ENCODE data around the gene AGXT2.

The AGXT2 gene

DNA sequence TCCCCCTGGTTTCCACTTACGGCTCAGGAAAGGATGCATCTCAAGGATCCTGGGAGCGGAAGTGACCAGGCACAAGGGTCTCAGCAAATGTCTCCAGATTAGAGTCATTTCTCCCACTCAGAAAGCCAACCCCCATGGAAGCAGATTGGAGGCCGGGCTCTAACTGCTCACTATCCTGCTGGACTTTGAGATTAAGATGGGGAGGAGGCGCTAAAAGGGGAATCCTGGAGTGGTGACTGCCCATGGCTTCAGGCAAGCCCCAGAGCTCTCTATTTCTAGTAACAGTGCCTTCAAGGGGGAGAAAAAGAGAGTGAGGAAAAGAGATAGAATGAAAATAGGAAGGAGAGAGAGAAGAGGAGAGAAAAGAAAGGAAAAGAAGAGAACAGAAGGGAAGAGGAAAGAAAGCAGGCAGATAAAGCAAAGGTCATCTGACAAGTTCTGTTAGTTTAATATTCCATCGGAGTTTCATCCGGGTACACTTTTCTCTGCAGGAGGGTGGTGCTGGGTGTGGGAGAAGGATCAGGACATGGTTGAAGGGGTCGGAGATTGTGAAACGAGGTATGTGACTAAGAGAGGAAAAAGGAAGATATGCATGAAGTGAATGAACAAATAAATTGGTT lies at the start of gene AGXT2:
AGXT2 (minus strand) TSS at position 165 of the 620 bp plus-strand sequence; CDS start at position 108, 57 bp downstream.
- DNase-seq (ENCODE audit: low spot score), result no peak

- DNase-seq (ENCODE audit: low spot score), result no peak
Observed at GRCh38 chr5:35096932-35097331, 49.2 kb upstream of the AGXT2 start.

GRCh38 chr5:35096216-35096615 lies 48.5 kb upstream of the AGXT2 start:
- no peak for DNase-seq (ENCODE audit: low spot score)

- DNase-seq (ENCODE audit: low spot score), result no peak
Observed at GRCh38 chr5:35095366-35095765, 47.6 kb upstream of the AGXT2 start.

DNA sequence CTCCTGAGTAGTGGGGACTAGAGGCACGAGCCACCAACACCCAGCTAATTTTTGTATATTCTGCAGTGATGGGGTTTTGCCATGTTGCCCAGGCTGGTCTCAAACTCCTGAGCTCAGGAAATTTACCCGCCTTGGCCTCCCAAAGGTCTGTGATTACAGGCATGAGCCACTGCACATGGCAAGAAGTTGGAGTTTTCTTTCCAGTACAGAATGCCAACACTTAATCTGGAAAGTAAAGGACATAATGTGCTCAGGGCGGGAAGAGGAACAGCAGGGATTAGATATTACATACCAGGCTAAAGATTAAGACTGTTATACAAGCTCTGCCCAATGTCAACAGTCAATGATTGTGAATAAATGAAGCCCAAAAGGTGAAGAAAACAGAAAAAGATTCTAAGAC lies 47.2 kb upstream of the AGXT2 start:
- DNase-seq (ENCODE audit: low spot score), result no peak

GRCh38 chr5:35092703-35093102 lies 45.0 kb upstream of the AGXT2 start:
- no peak for DNase-seq (ENCODE audit: low spot score)

DNA sequence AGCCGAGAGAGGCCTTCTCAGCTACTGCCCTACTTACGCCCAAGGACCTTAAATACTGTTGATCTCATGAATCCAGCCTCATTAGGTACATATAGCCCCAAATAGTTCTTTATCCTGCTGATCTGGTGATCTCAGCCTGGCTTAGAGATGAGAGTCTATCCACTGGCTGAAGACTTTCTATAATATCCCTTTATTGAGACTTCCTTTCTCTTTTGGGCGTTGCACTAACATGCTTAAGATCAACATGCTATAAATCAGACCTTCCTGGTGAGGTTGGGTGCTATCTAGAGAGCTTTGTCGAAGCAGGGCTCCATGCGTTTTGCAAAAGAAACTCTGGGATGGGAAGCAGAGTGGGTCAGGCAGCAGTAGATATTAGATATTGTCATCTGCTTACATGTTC lies 44.0 kb upstream of the AGXT2 start:
- DNase-seq (ENCODE audit: low spot score), result no peak

DNA sequence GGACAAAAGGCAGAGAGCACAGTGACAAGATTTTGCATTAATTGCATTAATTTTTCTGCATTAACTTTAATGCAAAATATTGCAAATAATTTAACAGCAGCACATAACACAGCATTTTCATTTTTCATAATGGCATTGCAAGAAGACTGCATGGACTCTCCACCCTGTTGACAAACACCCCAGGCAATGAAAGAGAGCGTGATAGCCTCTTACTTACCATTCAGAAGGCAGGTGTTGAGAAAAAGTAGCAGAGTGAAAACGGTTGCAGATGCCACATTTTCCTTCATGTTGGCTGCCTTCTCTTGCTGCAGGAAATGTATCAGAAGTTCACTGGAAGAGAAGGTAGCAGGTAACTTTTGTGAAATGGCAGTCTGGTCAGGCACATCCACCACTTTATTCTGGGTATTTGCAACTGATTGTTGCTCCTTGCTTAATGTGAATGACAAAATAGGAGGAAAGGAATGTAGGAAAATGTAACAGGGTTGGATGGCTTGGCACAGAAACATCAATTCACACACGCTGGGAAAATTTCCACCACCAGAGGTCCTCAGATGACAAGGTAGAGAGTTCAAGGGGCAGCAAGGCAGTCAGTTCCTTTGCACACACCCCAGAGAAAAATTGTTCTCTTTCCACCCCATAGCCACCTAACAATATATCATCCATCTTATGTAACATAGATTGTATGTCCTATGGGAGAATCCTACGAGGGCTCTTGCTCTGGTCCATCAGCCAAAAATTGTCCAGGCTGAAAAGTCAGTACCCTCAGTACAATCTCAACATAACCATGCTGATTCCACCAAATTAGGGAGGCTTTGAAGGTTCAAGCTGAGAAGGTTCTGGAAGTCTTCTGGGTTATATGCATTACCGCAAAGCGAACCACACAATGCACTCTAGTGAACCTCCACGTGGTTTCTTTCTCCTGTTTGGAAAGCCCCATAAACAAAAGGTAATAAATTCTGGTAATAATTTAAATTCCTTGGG lies 41.9 kb upstream of the AGXT2 start:
- DNase-seq (ENCODE audit: low spot score), result peak; percentile 35

DNA sequence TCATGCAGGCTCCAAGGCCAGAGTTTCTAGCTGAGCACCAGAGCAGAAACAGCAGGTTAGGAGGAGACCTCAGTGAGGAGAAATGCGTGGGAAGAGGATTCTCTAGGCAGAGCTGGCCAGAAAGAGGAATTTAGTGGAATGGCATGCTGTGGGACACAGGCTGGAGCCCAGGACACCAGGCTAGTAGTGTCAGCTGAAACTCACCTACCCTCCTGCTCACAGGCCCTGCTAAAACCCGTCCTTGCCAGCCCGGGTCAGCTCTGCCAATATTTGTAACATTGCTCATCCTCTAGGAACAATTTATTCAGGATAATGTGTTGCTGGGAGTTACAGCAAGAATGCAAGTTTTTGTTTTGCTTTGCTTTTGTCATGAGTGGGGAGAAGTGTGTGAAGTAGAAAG lies 40.2 kb upstream of the AGXT2 start:
- no peak for DNase-seq (ENCODE audit: low spot score)

- DNase-seq (ENCODE audit: low spot score), result no peak
Observed at GRCh38 chr5:35083150-35083549, 35.4 kb upstream of the AGXT2 start.

DNA sequence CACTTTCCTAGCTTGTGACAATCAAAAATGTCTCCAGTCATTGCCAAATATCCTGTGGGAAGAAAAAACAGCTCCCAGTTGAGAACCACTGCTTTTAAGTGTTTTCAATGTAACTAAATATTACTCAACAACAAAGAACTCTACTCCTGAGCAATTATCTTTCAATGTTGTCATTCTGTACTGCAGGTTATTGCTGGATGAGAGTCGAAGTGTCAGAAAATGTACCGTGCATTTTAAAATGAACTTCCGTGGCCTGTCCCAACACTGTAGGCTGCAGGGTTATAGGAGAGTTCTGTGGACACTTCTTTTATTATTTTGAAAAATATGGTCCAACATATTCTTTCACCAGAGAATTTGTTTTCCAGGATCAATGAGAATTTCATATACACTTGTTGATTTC lies 34.8 kb upstream of the AGXT2 start:
- no peak for DNase-seq (ENCODE audit: low spot score)

- no peak for DNase-seq (ENCODE audit: low spot score)
Observed at GRCh38 chr5:35081134-35081533, 33.4 kb upstream of the AGXT2 start.

- DNase-seq (ENCODE audit: low spot score), result no peak
Observed at GRCh38 chr5:35073160-35073559, 25.4 kb upstream of the AGXT2 start.

DNA sequence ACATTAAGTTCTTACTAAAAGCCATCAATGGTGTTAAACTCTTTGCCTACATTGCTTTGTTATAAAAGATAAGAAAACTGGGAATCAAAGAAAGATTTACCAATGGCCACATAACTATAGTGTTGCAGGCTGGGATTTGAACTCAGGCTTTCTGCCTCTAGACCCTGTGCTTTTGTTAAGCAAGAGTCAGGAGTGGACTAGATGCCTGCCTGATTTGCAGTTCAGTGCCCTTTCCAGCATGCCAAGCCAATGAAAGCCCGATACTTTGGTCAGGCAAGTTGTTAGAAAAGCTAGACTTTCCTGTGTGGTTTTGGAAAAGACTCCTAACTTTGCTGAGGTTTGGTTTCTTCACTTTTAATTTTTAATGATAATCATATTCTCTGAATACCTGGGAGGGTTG lies 21.4 kb upstream of the AGXT2 start:
- DNase-seq (ENCODE audit: low spot score), result no peak

DNA sequence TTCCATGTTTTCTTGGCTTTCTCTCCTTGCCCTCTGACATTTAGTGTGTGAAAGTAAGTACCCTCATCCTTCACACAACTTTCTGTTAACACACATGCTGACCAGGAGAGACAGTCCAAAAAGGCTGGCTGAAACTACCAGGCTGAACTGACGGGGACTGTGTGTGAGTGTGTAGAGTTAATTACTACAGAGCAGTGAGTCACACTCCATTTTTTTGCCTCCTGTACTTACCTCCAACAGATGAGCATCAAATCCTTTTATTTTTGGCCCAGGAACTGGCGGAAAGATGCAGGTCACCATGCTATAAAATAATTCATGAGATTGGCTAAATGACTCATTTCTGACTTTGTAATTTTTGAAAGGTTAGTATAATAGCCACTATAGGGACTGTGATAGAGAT lies 20.2 kb upstream of the AGXT2 start:
- no peak for DNase-seq (ENCODE audit: low spot score)

- DNase-seq (ENCODE audit: low spot score), result no peak
Observed at GRCh38 chr5:35066260-35066795, 18.6 kb upstream of the AGXT2 start.

DNA sequence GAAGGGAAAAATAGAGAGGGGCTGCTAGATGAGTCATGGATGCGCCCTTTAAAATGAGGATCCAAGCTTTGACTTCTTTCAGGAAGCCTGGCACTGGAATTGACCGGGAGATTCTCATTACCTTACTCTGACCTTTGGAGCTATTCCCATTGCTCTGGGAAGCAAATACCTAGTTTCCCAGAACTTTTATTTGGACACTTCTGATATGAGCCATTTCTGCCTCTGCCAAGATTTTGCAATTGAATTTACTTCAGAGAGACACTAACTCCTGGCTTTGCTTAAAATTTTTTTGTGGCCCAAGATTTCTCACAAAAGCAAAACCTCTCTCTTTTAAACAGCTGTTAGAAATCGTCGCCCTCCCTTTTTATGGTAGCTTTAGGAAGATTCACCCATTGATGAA lies 15.7 kb upstream of the AGXT2 start:
- DNase-seq (ENCODE audit: low spot score), result no peak

DNA sequence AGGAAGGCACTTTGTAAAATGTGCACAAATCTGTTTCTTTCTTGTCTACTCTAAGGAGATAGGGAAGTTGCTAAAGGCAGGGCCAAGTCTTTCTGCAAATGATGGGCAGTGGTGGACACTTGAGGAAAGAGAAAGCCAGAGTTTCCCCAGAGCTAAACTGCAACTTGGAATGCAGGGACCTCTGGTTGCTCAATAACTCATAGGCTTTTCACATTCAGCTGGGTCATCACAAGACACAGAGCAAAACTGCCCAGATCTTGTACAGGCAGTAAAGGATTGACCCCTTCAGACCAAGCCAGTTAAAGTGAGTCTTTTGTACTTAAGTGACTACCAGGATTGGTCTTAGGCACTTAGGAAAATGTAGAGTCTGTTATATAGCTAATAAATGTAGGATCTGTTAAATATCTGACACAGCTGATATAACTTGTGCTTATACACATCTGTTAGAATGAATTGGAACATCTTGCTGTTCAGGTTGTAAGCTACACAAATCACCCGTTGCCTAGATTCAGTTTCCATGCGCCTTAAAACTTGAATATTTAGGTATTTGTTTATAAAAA lies 13.5 kb upstream of the AGXT2 start:
- no peak for DNase-seq (ENCODE audit: low spot score)

DNA sequence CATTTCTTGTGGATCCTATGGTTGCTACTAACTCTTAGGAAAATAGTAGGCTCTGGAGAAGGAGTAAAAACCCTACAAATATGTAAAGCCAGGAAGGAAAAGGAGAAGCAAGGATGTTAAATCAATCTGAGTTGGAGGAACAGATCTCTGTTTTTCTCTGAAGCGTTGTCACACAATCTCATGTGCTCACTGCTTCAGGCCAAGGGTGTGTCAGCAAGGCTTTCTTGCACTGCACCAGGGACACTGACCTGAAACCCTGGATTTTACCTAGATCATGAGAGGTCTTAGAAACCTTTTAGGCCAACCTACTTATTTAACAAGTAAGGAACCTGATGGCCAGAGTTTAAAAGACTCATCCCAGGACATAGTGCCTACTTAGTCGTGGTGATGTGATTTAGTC lies 12.5 kb upstream of the AGXT2 start:
- DNase-seq (ENCODE audit: low spot score), result no peak

- DNase-seq (ENCODE audit: low spot score), result no peak
Observed at GRCh38 chr5:35059251-35059650, 11.5 kb upstream of the AGXT2 start.

GRCh38 chr5:35058374-35058788 lies 10.6 kb upstream of the AGXT2 start:
- no peak for DNase-seq (ENCODE audit: low spot score)

DNA sequence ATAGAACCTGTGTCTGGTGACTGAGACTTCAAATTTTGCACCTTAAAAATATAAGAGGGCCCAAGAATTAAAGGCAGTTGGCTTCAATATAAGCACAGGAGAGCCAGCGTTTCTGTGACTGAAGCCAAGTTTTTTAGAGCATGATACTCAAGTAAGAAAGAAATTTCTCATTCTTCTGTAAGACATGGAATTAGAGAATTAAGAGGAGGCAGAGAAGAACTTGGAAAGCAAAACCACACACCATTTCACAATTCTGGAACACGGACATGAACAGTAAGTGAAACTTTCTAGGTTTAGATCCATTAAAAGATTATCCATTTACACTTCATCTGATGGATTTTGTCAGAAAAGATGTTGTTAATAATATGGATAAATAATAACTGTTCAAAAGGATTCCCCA lies 8.9 kb upstream of the AGXT2 start:
- no peak for DNase-seq (ENCODE audit: low spot score)

DNA sequence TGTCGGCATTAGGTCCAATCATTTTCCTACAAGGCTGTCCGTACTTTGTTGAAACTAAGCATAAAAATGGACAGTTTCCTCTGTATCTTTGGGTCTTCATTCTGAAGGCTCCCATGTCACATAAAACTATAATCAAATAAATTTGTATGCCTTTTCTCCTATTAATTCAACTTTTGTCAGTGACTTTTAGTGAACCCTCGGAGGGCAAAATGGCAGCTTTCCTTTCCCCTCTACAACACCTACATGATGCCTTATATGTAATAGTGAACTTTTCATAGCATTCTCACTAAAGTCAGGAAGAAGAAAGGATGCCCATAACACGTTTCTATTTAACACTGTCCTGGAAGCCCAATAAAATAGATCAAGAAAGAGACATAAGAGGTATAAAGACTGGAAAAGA lies 5.1 kb upstream of the AGXT2 start:
- DNase-seq (ENCODE audit: low spot score), result no peak
